GM19328 (cell line): ENCODE results near the gene BICRA.

ENCODE experiments used
- ATAC-seq: cut with Tn5 transposase; IDR thresholded peaks from one replicate; pipeline ENCODE4 v1.9.1; 2021; ENCODE audit warnings: mild to moderate bottlenecking, moderate library complexity; ENCODE audit not compliant: unreplicated experiment

Gene BICRA

GRCh38 chr19:47600246-47601179 is 8.4 kb upstream of the BICRA start:
- peak; percentile 96 for ATAC-seq

- ATAC-seq: no peak
Observed at GRCh38 chr19:47601180-47601904, 7.6 kb upstream of the BICRA start.

- ATAC-seq: no peak
Observed at GRCh38 chr19:47603706-47604565, 5.0 kb upstream of the BICRA start.

GRCh38 chr19:47607564-47608073 is 1.3 kb upstream of the BICRA start:
- no peak for ATAC-seq

- ATAC-seq: peak; percentile 88
Observed at GRCh38 chr19:47608074-47608918, 638 bp upstream of the BICRA start.

- no peak for ATAC-seq
Observed at GRCh38 chr19:47609906-47610894, 1.3 kb downstream of the BICRA start.

GRCh38 chr19:47610902-47611301 is 2.0 kb downstream of the BICRA start:
- no peak for ATAC-seq

GRCh38 chr19:47613165-47614020 is 4.5 kb downstream of the BICRA start:
- no peak for ATAC-seq

- ATAC-seq: no peak
Observed at GRCh38 chr19:47614021-47614295, 5.0 kb downstream of the BICRA start.

- ATAC-seq: no peak
Observed at GRCh38 chr19:47614559-47614958, 5.6 kb downstream of the BICRA start.

GRCh38 chr19:47615230-47615629 is 6.3 kb downstream of the BICRA start:
- no peak for ATAC-seq

- no peak for ATAC-seq
Observed at GRCh38 chr19:47615714-47616113, 6.8 kb downstream of the BICRA start.

GRCh38 chr19:47618771-47619170 is 9.8 kb downstream of the BICRA start:
- ATAC-seq: no peak

GRCh38 chr19:47619763-47620162 is 10.8 kb downstream of the BICRA start:
- no peak for ATAC-seq

GRCh38 chr19:47623151-47623920 is 14.4 kb downstream of the BICRA start:
- ATAC-seq: no peak

- ATAC-seq: no peak
Observed at GRCh38 chr19:47623921-47624391, 15.0 kb downstream of the BICRA start.

GRCh38 chr19:47625650-47626049 is 16.7 kb downstream of the BICRA start:
- no peak for ATAC-seq
